Fibroblast of lung (primary cell): Measurements from ENCODE around the gene ZRSR2. TPM values are rescaled to one million over a fixed set of nuclear protein-coding genes. Genes with fewer than 3 reads are reported as not detected.

ENCODE experiments used
- DNase-seq, 2 donors: peaks; one replicate each; pipeline versions ENCODE4 v3.0.0 to v3.0.0-alpha.2; 2010; ENCODE audit warnings: low read depth in 2 of 2
- H2AFZ ChIP-seq: 2 replicates; pipeline ENCODE4 v1.5.1; 2012; ENCODE audit warnings: low read length, control low read depth, inconsistent platforms
- H3K27ac ChIP-seq: 2 replicates; pipeline ENCODE4 v1.5.1; 2011; ENCODE audit warnings: low read length, control low read depth; ENCODE audit not compliant: insufficient read depth
- H3K27me3 ChIP-seq: 2 replicates; pipeline ENCODE4 v1.5.1; 2011; ENCODE audit warnings: mild to moderate bottlenecking, low read length; ENCODE audit not compliant: control insufficient read depth, insufficient read depth
- H3K36me3 ChIP-seq: 2 replicates; pipeline ENCODE4 v1.5.1; 2011; ENCODE audit warnings: low read length; ENCODE audit not compliant: control insufficient read depth, insufficient read depth
- H3K4me1 ChIP-seq: 2 replicates; pipeline ENCODE4 v1.5.1; 2011; ENCODE audit warnings: low read length; ENCODE audit not compliant: control insufficient read depth, insufficient read depth; ENCODE audit errors: extremely low read depth
- H3K4me2 ChIP-seq: 2 replicates; pipeline ENCODE4 v1.5.1; 2011; ENCODE audit warnings: low read length, control low read depth; ENCODE audit not compliant: insufficient read depth; ENCODE audit errors: extremely low read depth
- H3K4me3 ChIP-seq, 4 experiments: fragments of 200-600 bp in 1 of 4; sonication (generic) in 1 of 4; replicated peaks in 1 of 4; 2 replicates each; pipeline ENCODE4 v1.5.1; 2011 to 2016; ENCODE audit warnings: low read length in 4 of 4, low read depth in 3 of 4, mild to moderate bottlenecking in 3 of 4, control low read depth in 2 of 4, inconsistent platforms in 1 of 4, mixed read lengths in 1 of 4; ENCODE audit not compliant: insufficient read depth in 1 of 4; ENCODE audit errors: control extremely low read depth in 1 of 4
- H3K79me2 ChIP-seq: 2 replicates; pipeline ENCODE4 v1.5.1; 2012; ENCODE audit warnings: mild to moderate bottlenecking, low read length, inconsistent platforms; ENCODE audit not compliant: control insufficient read depth, insufficient read depth
- H3K9ac ChIP-seq: 2 replicates; pipeline ENCODE4 v1.5.1; 2011; ENCODE audit warnings: mild to moderate bottlenecking, low read length, control low read depth; ENCODE audit not compliant: insufficient read depth
- H3K9me3 ChIP-seq: 2 replicates; pipeline ENCODE4 v1.5.1; 2012; ENCODE audit warnings: low read depth, low read length; ENCODE audit not compliant: control insufficient read depth, insufficient read depth
- H4K20me1 ChIP-seq: 2 replicates; pipeline ENCODE4 v1.5.1; 2011; ENCODE audit warnings: low read length; ENCODE audit not compliant: control insufficient read depth, insufficient read depth; ENCODE audit errors: extremely low read depth
- CTCF ChIP-seq, 2 donors: IDR thresholded peaks in 1 of 2; conservative IDR thresholded peaks in 1 of 2; 1 replicate in 1 of 2; 2 replicates in 1 of 2; pipeline ENCODE4 v1.5.1; 2011 to 2012; ENCODE audit warnings: low read length in 2 of 2, control low read depth in 1 of 2, inconsistent platforms in 1 of 2, low read depth in 1 of 2, mild to moderate bottlenecking in 1 of 2
- EZH2 ChIP-seq: IDR thresholded peaks from 2 replicates; pipeline ENCODE4 v1.5.1; 2012; ENCODE audit warnings: low read length, control low read depth, mild to moderate bottlenecking; ENCODE audit errors: missing control alignments
- polyA plus RNA-seq, 2 donors: library from polyadenylated mRNA; depleted of rRNA in 1 of 2; stranded (reverse) in 1 of 2; unstranded in 1 of 2; fragments of >200 nt; gene quantifications; 2 replicates each; pipeline ENCODE4 v1.2.1, GENCODE V29; 2011 to 2012; ENCODE audit warnings: missing spikeins in 1 of 2
- total RNA-seq: library from RNA; depleted of rRNA; stranded (reverse); fragments of >200 nt; gene quantifications from 2 replicates; pipeline ENCODE4 v1.2.1, GENCODE V29; 2014

ZRSR2 gene
- total and polyA plus RNA-seq, 2 donors (not counting 1 experiment from before 2014, with no cell fraction given) = 6.6 to 8.1 TPM

GRCh38 chrX:15769300-15769954, 20.9 kb upstream of the ZRSR2 start:
- DNase-seq = no peak
- H3K4me1 ChIP-seq = no peaks in the 10 kb centered on the region
- H3K9me3 ChIP-seq = no peaks in the 10 kb centered on the region
- H2AFZ ChIP-seq = no peak overlapping the region
- H3K27ac ChIP-seq = no peak overlapping the region
- H3K79me2 ChIP-seq = no peaks in the 10 kb centered on the region
- no peak overlapping the region for H3K4me3 ChIP-seq
- no peaks in the 10 kb centered on the region for H4K20me1 ChIP-seq
- H3K9ac ChIP-seq = no peak overlapping the region
- H3K36me3 ChIP-seq = no peaks in the 10 kb centered on the region
- H3K27me3 ChIP-seq = no peaks in the 10 kb centered on the region
- TF ChIP-seq EZH2 (no peak), CTCF (conservative IDR thresholded peaks at IDR 0.05 in 1 of 2, IDR thresholded peaks at IDR 0.05 in 1 of 2; ENCODE audit: low read depth in 1 of 2, low read length in 2 of 2) (no peak)
- no peak overlapping the region for H3K4me2 ChIP-seq

GRCh38 chrX:15781961-15782699, 8.2 kb upstream of the ZRSR2 start:
- Histone ChIP-seq H3K36me3 (no peaks in the 10 kb centered on the region), H2AFZ (no peak overlapping the region), H3K9me3 (no peaks in the 10 kb centered on the region), H3K79me2 (no peaks in the 10 kb centered on the region), H4K20me1 (no peaks in the 10 kb centered on the region), H3K4me3 (no peak overlapping the region), H3K4me2 (no peak overlapping the region), H3K4me1 (no peaks in the 10 kb centered on the region), H3K27me3 (no peaks in the 10 kb centered on the region), H3K9ac (no peak overlapping the region), H3K27ac (no peak overlapping the region)
- no peak for DNase-seq
- TF ChIP-seq CTCF (conservative IDR thresholded peaks at IDR 0.05 in 1 of 2, IDR thresholded peaks at IDR 0.05 in 1 of 2; ENCODE audit: low read depth in 1 of 2, low read length in 2 of 2) (no peak), EZH2 (no peak)

GRCh38 chrX:15785176-15785750, 5.0 kb upstream of the ZRSR2 start:
- Histone ChIP-seq H4K20me1 (no peaks in the 10 kb centered on the region), H2AFZ (no peak overlapping the region), H3K27me3 (no peaks in the 10 kb centered on the region), H3K36me3 (no peaks in the 10 kb centered on the region), H3K9ac (no peak overlapping the region), H3K4me1 (no peaks in the 10 kb centered on the region), H3K9me3 (no peaks in the 10 kb centered on the region), H3K4me2 (no peak overlapping the region), H3K79me2 (no peaks in the 10 kb centered on the region), H3K27ac (no peak overlapping the region), H3K4me3 (no peak overlapping the region)
- DNase-seq = no peak
- no peak for TF ChIP-seq CTCF (conservative IDR thresholded peaks at IDR 0.05 in 1 of 2, IDR thresholded peaks at IDR 0.05 in 1 of 2; ENCODE audit: low read depth in 1 of 2, low read length in 2 of 2)
- TF ChIP-seq EZH2 = no peak
